GM18508 (cell line): Measurements from ENCODE around the gene TNFSF13B.
A peak's percentile ranks its signal among the peaks of the same experiment; 100 is the strongest.
"Not testable (repeated sequence)": the region's sequence is repeated elsewhere in the genome, so short reads cannot be mapped to it uniquely, and the experiment has no call there.

Experiments
- ATAC-seq: cut with Tn5 transposase; IDR thresholded peaks from one replicate; pipeline ENCODE4 v1.9.1; 2021; ENCODE audit warnings: moderate number of reproducible peaks; ENCODE audit not compliant: insufficient read depth, unreplicated experiment

TNFSF13B gene

DNA sequence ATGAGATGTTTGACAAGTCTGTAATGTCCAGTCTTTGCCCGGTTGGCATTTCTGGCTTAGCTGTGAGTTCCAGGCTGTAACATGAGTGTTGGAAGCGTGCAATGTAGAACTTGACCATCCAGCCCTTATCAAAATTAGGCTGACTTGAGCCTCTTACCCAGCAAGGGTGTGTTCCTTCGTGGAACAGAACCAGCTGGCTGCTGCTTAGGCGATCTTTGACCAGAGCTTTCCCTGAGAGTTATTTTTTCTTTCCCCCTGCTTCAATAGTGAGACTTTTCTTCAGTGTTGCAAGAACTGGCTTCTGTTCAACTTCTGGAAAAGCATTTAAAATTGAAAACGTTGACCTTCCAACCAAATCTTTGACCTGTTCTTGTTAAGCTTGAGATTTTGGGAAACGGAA lies 6.5 kb downstream of the TNFSF13B start:
- no peak for ATAC-seq

DNA sequence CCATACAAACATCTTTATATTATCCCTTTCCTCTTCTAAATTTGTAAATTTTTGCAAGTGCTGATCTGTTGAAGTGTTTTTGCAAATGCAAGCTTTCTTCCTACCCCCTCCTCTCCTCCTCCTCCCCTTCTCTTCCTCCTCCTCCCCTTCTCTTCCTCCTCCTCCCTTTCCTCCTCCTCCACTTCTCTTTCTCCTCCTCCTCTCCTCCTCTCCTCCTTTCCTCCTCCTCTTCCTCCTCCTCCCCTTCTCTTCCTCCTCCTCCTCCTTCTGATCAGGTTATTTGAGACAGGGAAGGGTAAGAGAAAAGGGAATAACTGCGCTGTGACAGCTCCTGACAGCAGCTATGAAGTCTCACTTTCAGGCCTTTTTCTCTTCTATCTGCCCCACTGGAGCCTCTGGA lies 8.9 kb downstream of the TNFSF13B start:
- ATAC-seq = no peak

GRCh38 chr13:108281901-108282300 lies 12.4 kb downstream of the TNFSF13B start:
- ATAC-seq = no peak

- no peak for ATAC-seq
Measured at GRCh38 chr13:108283110-108283509, 13.6 kb downstream of the TNFSF13B start.

- ATAC-seq = no peak
Measured at GRCh38 chr13:108288741-108289140, 19.2 kb downstream of the TNFSF13B start.

- no peak for ATAC-seq
Measured at GRCh38 chr13:108289819-108290218, 20.3 kb downstream of the TNFSF13B start.

- ATAC-seq = no peak
Measured at GRCh38 chr13:108297114-108297513, 27.6 kb downstream of the TNFSF13B start.

- ATAC-seq = no peak
Measured at GRCh38 chr13:108302279-108302678, 32.8 kb downstream of the TNFSF13B start.

DNA sequence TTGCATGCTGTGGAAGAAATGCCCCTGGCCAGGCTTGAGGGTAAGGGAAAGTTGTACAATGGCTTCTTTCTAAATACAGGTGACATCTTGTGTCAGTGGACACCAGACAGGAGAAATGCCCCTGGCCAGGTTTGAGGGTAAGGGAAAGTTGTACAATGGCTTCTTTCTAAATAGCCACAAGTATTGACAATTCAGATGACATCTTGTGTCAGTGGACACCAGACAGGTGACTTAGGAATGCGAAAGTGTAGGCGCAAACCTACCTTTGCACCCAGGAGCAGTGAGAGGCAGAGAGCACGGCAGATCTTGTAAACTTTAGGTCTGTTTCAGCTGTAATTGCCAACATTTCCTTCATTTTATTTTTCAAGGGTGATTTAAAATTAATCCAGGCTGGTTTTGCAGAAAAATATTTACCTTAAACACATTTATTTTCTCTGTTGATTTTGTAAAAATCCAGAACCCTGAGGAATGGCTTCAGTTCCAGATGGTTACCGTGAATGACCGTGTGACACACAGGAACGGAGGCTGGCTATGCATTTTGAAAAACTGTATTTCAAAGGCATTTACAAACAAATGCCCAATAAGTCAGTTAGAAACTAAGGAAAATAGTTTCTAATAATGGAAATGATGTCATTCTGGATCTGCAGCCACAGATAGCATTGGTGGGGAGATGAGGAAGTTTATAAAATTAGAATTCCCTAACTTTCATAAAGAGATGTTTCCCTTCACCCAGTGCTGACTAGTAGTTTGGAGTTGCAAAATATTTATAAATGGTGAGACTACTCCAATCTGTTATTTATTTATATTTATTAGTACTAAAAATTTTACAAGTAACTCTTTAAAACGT lies 34.9 kb downstream of the TNFSF13B start:
- no peak for ATAC-seq

DNA sequence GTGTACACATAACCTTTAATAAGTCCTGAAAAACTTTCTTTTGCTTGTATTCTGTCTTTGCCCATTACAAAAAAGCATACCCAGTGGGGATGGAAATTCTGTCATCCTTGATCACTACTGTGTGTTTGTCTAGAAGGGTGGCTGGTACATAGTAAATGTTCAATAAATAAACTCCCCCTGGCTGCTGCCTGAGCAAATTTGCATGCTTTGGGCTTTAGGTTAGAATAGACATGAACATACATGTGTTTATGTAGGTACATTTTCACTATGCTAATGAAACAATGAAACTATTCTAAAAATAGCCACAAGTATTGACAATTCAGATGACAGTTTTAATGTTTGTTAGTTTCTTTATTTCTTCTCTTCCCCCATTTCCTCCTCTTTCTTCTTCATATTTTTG lies 36.1 kb downstream of the TNFSF13B start:
- peak; percentile 56 for ATAC-seq

- ATAC-seq = no peak
Measured at GRCh38 chr13:108306860-108307259, 37.3 kb downstream of the TNFSF13B start.

DNA sequence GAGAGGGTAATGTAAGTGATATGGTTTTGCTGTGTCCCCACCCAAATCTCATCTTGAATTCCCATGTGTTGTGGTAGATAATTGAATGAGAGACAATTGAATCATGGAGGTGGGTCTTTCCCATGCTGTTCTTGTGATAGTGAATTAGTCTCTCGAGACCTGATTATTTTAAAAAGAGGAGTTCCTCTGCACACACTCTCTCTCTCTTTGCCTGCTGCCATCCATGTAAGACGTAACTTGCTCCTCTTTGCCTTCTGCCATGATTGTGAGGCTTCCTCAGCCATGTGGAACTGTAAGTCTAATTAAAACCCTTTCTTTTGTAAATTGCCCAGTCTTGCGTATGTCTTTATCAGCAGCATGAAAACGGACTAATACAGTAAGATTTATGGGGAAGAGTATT lies 42.1 kb downstream of the TNFSF13B start:
- ATAC-seq = not testable (repeated sequence)

DNA sequence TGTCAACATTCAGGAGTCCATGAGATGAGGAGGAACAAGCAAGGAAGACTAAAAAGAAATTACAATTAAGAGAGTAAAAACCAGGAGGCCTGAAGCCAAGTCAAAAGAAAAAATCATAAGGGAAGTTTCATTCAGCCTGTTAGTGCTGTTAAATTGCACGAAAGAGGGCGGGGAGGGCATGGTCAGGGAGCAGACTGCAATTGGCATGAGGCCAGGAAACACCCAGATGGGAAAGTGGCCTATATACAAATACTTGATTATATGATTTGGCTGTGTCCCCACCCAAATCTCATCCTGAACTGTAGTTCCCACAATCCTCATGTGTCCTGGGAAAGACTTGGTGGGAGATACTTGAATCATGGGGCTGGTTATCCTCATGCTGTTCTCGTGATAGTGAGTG lies 43.9 kb downstream of the TNFSF13B start:
- ATAC-seq = no peak

DNA sequence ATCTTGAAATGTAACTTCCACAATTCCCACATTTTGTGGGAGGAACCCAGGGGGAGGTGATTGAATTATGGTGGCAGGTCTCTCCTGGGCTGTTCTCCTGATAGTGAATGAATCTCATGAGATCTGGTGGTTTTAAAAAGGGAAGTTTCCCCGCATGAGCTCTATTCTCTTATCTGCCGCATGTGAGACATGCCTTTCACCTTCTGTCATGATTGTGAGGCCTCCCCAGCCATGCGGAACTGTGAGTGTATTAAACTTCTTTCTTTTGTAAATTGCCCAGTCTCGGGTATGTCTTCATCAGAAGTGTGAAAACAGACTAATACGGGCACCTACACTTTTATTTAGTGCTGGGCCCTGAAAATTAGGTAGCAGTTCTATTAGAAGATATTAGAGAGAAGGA lies 45.8 kb downstream of the TNFSF13B start:
- ATAC-seq = peak; percentile 56

- no peak for ATAC-seq
Measured at GRCh38 chr13:108315991-108316390, 46.5 kb downstream of the TNFSF13B start.

- ATAC-seq = no peak
Measured at GRCh38 chr13:108316413-108316812, 46.9 kb downstream of the TNFSF13B start.

GRCh38 chr13:108322206-108322824 lies 52.8 kb downstream of the TNFSF13B start:
- peak; percentile 74 for ATAC-seq

GRCh38 chr13:108323031-108323430 lies 53.5 kb downstream of the TNFSF13B start:
- ATAC-seq = no peak

DNA sequence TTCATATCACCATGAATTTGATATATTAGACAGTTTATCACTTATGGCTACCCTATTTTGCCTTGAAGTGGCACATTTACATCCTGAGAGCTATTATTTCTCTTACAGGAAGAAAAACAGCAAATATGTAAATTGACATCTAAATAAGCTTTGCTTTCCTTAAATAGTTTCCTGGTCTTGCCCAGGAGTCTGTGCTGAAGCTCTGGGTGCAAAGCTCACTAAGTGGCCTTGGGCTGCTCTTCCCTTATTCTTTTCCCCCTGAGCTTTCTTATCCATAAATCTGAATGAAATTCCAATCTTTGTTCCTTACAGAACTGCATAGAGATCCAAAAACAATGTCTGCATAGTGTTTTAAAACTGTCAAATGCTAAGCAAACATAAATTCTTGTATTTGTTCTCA lies 56.3 kb downstream of the TNFSF13B start:
- no peak for ATAC-seq

GRCh38 chr13:108326309-108326708 lies 56.8 kb downstream of the TNFSF13B start:
- peak; percentile 70 for ATAC-seq

DNA sequence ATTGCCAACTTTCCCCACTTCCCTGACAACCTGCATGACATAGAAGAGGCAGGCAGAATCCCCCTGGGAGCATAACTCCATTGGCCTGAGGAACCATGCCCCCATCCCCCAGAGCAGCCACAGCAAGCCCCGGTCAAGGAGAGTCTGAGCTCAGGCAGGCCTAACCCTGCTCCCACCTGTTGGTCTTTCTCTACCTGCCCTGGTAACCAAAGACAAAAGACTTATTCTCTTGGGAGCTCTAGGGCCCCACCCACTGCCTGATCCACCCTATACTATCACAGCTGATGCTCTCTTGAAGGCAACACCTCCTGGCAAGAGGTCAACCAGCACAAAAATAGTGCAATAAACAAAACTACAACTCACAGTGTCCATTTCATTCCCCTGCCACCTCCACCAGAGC lies 59.3 kb downstream of the TNFSF13B start:
- ATAC-seq = no peak

DNA sequence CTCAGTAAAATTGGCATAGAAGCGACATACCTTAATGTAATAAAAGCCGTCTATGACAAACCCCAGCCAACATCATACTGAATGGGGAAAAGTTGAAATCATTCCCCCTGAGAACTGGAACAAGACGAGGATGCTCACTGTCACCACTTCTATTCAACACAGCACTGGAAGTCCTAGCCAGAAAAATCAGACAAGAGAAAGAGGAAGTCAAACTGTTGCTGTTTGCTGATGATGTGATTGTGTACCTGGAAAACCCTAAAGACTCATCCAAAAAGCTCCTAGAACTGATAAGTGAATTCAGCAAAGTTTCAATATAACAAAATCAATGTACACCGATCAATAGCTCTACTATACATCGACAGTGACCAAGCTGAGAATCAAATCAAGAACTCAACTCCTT lies 63.3 kb downstream of the TNFSF13B start:
- ATAC-seq = no peak
